ENCODE results near the gene MEGF11. TPM values are rescaled to one million over a fixed set of nuclear protein-coding genes. Genes with fewer than 3 reads are reported as not detected.
"Not testable (repeated sequence)": the region's sequence is repeated elsewhere in the genome, so short reads cannot be mapped to it uniquely, and the experiment has no call there.

Gene MEGF11
- polyA plus RNA-seq, 5 donors, result 3.3 to 15.1 (median 7.6) TPM

DNA sequence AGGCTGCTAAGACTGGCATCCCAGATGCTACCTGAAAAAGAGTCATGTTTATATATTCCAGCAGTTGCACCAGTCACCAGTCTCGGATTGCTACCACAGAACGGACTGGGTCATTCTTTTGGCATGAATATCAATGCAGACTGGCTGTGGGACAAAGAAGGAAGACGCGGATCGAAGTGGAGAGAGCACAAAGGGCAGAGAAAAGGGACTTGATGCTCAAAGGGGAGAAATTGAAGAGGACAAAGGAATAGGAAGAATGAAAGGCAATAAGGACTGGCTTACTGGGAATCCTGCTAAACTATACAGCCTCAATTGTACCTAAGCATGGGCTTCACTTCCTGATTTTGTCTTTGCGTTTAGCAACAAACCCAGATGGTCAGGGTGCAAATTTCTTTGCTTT is 24.5 kb upstream of the MEGF11 start:
- DNase-seq, result no peak

DNA sequence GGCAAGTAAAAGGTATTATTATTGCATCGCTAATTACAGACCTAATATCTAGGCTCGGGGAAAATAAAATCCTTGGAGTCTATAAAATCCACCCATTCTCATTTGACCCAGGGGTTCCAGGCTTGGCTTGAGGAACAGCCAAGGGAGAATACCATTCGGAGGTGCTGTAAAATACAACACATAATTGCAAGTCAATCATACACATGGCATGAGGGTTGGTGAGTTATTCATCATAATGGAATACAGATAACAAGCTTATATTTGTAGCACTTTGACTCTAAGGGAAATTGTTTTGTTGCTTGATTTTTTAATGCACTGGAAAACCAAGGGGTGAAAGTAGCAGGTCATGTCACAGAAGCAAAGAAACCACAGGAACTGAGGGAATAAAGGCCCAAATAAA is 23.0 kb upstream of the MEGF11 start:
- no peak for DNase-seq

GRCh38 chr15:66275352-66275751 is 21.8 kb upstream of the MEGF11 start:
- DNase-seq, result no peak

- no peak for DNase-seq
Observed at GRCh38 chr15:66270932-66271331, 17.4 kb upstream of the MEGF11 start.

- no peak for DNase-seq
Observed at GRCh38 chr15:66269326-66270090, 16.0 kb upstream of the MEGF11 start.

DNA sequence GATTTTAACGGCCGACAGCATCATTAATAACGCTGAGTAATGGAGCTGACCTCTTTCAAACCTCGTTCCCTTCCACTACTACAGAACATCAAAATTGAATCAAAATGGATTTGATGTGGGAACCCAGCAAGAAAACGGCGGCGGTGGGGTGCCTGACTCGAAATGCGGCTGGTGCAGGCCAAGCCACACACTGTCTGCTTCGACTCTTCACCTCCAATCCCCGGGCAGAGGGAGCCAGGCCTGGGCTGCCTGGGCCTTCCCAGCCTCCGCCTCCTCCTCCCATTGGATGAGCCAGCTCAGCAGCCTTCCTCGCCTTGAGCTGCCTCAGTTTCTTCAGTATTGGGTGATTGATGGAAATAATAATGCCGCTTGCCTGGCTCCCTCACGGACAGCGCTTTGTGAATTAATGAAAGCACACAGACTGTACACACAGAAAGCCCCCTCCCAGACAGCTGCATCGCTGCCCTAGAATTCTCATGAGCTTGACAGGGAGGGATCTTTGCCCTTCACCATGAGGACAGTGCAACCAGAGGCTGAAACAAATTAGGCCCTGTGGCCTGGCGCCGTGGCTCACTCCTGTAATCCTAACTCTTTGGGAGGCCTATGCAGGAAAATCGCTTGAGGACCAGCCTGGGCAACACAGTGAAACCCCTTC is 11.4 kb upstream of the MEGF11 start:
- no peak for DNase-seq

GRCh38 chr15:66262837-66263236 is 9.3 kb upstream of the MEGF11 start:
- DNase-seq, result not testable (repeated sequence)

DNA sequence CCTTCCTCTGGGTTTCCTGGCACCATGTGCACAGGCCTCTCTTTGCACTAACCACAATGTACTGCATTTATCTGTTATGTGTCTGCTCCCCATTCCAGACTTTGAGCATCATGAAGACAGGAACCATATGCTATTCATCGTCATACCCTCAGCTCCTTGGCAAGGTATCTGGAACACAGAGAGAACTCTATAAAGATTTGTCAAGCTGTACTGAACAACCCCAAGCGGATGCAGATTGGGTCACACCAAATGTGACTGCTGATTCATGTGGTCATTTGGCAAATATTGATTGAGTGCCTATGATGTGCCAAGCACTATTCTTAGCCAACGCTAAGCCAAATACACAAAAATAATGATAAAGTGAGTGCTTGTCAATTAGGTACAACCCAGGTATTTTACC is 7.5 kb upstream of the MEGF11 start:
- no peak for DNase-seq

- no peak for DNase-seq
Observed at GRCh38 chr15:66256692-66257091, 3.1 kb upstream of the MEGF11 start.

DNA sequence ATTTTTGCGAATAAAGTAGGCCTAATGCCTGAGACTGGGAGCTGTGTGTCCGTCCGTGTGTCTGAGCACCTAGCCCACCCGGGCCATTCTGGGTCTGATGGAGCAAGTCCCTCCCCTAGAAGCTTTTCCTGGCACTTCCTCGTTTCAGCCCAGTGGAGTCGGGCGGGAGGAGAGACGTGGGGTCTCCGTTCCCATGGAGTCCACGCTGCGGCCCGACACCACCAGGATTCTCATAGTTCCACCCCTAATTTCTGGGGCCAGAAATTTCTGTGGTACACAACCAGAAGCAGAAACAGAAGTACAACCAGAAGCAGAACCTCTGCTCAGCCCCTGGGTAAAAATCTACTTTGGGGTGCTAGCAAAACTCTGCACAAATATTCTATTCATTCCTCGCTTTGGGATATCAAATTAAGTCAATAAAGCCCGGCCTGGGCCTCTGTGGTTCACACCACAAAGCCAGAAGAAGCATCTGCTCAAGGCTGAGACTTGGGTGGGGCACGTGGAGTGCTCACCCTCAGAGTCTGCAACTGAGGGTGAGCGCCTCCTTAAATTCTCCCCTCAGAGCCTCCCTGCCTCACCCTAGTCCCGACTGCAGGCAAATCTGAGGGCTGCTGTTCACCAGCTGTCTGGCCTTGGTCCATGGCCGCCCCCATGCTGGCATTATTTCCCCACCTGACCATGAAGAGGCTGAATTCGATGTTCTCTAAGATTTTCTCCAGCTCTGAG is 1.6 kb upstream of the MEGF11 start:
- DNase-seq, result no peak

DNA sequence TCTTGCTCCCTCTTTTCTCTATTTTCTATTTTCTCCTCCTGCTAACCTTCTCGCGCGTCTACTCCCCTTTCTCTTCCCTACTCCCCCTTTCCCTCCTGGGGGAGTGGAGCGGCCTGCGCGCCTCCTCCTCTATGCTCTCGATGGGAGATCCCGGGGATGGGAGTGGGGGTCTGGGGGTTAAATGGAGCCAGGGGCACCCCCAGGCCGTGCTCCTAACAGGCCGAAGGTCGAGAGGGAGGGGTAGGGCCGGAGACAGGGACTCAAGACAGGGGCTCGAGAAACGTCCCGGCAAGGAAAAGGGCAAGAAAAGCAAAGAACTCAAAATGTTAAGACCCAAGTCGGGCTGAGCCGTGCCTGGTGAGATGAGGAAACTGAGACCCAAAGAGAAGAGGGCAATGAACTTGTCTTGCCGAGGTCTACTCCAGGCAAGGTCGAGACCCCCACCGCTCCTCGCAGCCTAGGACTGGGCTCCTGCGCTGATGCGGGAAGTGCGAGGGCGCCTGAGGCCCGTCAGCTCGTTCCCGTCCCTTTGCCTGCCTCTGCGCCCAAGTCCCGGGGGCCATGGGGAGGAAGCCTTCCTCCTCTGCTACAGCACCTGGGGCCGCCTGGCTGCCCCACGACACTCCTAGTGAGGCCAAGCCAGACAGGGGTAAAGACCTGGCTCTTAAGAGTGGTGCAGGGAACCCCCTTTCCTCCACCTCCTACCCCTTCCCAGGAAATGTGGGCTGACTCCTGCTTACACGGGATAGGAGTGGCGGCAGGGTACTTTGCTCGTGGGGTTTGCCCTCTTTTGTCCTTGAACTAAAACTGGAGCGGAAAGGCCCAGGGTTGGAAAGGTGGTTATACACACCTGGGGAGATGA is 770 bp upstream of the MEGF11 start:
- DNase-seq, result no peak

GRCh38 chr15:66252685-66253417 is 699 bp downstream of the MEGF11 start:
- DNase-seq, result no peak

GRCh38 chr15:66251790-66252684 is 1.5 kb downstream of the MEGF11 start:
- DNase-seq, result no peak

GRCh38 chr15:66251065-66251789 is 2.3 kb downstream of the MEGF11 start:
- DNase-seq, result no peak

GRCh38 chr15:66249605-66250174 is 3.9 kb downstream of the MEGF11 start:
- no peak for DNase-seq

- no peak for DNase-seq
Observed at GRCh38 chr15:66246937-66247336, 6.6 kb downstream of the MEGF11 start.

GRCh38 chr15:66245832-66246231 is 7.7 kb downstream of the MEGF11 start:
- DNase-seq, result not testable (repeated sequence)

GRCh38 chr15:66241908-66242285 is 11.7 kb downstream of the MEGF11 start:
- no peak for DNase-seq

Data from right lung (tissue), 5 donors.